Fibroblast of pulmonary artery (primary cell): ENCODE results near the gene FRMPD4.

Experiments used
- DNase-seq: peaks from one replicate; pipeline ENCODE4 v3.0.0-alpha.2; 2010; ENCODE audit warnings: low read depth
- H3K4me3 ChIP-seq: replicated peaks from 2 replicates; pipeline ENCODE4 v1.5.1; 2011; ENCODE audit warnings: low read depth, mild to moderate bottlenecking, control low read depth, low read length, moderate library complexity
- TF ChIP-seq, protein P1 (sequence below): IDR thresholded peaks from 2 replicates; pipeline ENCODE4 v1.5.1; 2011; ENCODE audit warnings: mild to moderate bottlenecking, control low read depth, low read length, inconsistent platforms; ENCODE audit errors: missing control alignments

FRMPD4 gene

DNA sequence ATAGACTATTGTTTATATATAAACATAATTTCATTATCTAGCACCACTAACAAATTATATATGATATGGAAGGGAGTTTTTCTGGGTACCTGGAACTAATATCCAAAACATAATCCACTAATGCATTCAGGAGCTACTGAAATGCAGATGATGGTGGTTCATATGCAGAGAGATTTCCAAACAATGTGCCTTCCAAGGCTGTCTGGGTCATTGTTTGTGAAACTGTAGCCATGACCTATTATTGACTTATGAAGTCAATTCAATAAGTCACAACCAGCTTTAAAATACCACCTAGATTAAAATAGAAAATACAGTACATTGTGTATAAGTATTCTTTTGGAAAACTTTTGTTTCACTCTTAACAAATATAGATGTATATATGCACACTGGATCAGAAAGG lies 415.9 kb downstream of the FRMPD4 start:
- no peak overlapping the region for H3K4me3 ChIP-seq
- no peak for DNase-seq
- TF ChIP-seq, protein P1, sequence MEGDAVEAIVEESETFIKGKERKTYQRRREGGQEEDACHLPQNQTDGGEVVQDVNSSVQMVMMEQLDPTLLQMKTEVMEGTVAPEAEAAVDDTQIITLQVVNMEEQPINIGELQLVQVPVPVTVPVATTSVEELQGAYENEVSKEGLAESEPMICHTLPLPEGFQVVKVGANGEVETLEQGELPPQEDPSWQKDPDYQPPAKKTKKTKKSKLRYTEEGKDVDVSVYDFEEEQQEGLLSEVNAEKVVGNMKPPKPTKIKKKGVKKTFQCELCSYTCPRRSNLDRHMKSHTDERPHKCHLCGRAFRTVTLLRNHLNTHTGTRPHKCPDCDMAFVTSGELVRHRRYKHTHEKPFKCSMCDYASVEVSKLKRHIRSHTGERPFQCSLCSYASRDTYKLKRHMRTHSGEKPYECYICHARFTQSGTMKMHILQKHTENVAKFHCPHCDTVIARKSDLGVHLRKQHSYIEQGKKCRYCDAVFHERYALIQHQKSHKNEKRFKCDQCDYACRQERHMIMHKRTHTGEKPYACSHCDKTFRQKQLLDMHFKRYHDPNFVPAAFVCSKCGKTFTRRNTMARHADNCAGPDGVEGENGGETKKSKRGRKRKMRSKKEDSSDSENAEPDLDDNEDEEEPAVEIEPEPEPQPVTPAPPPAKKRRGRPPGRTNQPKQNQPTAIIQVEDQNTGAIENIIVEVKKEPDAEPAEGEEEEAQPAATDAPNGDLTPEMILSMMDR: no peak

DNA sequence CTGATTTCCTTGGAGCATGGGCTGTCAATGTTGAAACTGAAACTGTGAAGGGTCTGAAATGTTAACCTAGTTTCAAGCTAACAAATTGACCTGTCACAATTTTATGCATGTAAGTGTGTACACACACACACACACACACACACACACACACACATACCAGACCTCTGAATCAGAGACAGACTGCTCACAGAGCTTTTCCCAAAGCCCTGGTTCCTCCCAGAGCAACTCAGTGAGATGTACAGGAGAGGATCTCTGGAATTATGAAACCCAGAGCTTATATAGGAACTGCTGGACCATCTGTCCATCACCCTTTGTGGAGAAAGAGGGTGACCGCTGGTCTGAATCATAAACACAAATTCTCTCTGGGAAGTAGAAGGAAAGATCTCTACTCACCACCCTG lies 424.8 kb downstream of the FRMPD4 start:
- no peak overlapping the region for H3K4me3 ChIP-seq
- peak; percentile 41 for DNase-seq
- TF ChIP-seq, protein P1: no peak

DNA sequence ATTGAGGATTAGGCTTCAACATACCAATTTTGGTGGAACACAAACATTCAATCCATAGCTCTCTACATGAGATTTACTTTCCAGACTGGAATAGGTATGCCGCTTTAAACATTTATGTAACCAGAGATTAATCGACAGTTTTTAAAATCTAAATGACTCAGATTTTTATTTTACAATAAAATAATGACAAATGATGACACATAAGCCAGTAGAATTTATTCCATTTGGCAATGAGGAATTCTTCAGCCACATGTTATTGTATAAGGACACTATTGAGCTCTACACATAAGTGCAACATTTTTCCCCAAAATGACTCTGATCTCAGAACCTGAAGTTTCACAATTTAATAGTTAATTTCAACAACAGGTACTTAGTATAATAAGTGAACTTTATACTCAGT lies 425.9 kb downstream of the FRMPD4 start:
- no peak overlapping the region for H3K4me3 ChIP-seq
- TF ChIP-seq, protein P1: no peak
- no peak for DNase-seq

DNA sequence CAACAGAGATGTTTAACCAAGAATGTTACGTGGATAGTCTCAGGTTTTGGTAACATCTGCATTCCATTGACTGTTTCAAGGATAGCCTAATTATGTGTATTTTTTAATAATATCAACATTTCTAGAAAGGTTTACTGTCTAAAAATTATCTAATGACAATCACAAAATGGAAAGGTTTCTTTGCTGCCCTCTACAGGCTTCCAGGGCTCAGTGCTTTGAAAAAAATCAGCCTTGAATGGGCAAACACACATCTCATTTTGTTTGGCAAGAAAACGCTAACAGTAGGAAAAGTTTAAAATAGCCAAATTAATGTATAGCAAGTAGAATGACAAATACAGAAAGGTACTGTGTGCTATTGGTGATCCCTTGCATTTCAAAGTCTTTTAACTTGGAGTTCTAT lies 429.6 kb downstream of the FRMPD4 start:
- peak; percentile 35 for DNase-seq
- no peak overlapping the region for H3K4me3 ChIP-seq
- TF ChIP-seq, protein P1: peak; percentile 68

DNA sequence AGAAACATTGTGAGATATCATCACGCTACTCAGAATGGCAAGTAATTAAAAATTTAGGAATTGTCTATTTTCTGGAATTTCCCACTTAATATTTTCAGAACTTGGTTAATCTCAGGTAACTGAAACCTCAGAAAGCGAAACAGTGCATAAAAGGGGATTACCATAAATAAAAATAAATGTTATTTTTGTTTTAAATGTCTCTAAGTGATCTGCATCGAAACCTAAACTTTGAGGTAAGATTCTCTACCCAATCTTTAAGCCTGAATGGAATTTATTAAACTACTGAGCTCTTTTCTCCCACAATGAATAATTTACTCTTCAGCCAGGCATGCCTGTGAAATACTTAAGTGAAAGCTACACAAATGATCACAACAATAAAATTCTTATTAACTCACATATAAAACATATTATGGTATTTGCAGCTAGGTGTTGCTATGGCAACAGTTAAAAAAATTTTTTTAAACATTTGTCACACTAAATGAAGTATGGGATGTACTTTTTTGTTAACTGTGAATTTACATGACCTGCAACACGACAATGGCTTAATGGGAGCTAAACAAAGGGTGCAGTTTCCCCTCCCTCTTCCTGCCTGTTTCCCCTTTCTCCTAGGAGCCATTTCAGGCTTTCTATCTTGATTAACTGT lies 432.7 kb downstream of the FRMPD4 start:
- DNase-seq: no peak
- TF ChIP-seq, protein P1: no peak
- H3K4me3 ChIP-seq: no peak overlapping the region

DNA sequence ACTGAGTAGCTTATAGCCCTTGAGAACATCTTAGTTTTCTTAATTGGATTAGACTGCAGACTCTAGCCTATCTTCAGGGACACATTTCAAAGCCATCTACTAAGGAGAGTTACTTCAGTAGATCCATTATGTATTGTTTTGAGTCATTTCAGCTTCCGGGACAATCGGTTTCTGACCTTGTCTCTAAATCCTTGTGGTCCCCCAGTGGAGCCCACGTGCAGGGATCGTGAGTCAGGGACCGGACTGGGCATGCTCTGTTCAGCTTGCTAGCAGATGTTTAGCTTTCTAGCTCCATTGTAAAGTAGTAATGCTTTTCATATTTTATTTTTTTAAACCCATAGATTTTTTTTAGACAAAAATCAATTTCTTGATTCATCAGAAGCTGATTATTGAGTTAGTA lies 441.0 kb downstream of the FRMPD4 start:
- TF ChIP-seq, protein P1: no peak
- no peak for DNase-seq
- H3K4me3 ChIP-seq: no peak overlapping the region

DNA sequence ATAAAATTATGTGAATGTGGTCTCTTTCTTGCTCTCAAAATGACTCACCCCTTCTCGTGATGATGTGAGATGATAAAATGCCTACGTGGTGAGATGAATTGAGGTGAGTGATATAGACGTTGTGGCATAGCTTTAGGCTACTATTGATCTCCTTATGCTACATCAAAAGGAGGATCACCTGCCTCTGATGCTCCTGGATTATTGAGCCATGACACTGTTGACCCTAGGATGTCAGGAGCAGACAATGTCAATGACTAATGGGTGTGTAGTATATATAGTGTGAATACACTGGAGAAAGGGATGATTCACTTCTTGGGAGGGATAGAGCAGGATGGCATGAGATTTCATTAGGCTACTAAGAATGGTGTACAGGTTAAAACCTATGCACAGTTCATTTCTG lies 442.3 kb downstream of the FRMPD4 start:
- DNase-seq: no peak
- TF ChIP-seq, protein P1: no peak
- no peak overlapping the region for H3K4me3 ChIP-seq
